ENCODE results near the gene PDLIM5.

- no peak for TF ChIP-seq EP300 (IDR thresholded peaks at IDR 0.05; ENCODE audit: borderline replicate concordance in 1 of 2, low read depth in 2 of 2, low read length in 2 of 2)
- no peak for TF ChIP-seq CTCF (IDR thresholded peaks at IDR 0.05; ENCODE audit: control extremely low read depth in 1 of 3, insufficient read depth in 1 of 3, low read depth in 1 of 3, low read length in 3 of 3)
- TF ChIP-seq FOSL1 (IDR thresholded peaks at IDR 0.05; ENCODE audit: insufficient read depth, low read depth, low read length) = no peak
- no peak for TF ChIP-seq KDM5A (IDR thresholded peaks at IDR 0.05; ENCODE audit: low read length)
Observed at GRCh38 chr4:94575652-94576051, 123.9 kb downstream of the PDLIM5 start.

Data from H1 (cell line).